ENCODE measurements around the gene COMMD10.
"Not testable (repeated sequence)": the region's sequence is repeated elsewhere in the genome, so short reads cannot be mapped to it uniquely, and the experiment has no call there.

Gene COMMD10

GRCh38 chr5:116084871-116085715 lies at the start of gene COMMD10:
Gene COMMD10, plus strand, starts transcription at chr5:116085025.
- DNase-seq (ENCODE audit: low read depth in 2 of 2, low spot score in 1 of 2): peak; percentile 59 to 76

- DNase-seq (ENCODE audit: low read depth in 2 of 2, low spot score in 1 of 2): no peak
Observed at GRCh38 chr5:116035123-116035522, 49.7 kb upstream of the COMMD10 start.

DNA sequence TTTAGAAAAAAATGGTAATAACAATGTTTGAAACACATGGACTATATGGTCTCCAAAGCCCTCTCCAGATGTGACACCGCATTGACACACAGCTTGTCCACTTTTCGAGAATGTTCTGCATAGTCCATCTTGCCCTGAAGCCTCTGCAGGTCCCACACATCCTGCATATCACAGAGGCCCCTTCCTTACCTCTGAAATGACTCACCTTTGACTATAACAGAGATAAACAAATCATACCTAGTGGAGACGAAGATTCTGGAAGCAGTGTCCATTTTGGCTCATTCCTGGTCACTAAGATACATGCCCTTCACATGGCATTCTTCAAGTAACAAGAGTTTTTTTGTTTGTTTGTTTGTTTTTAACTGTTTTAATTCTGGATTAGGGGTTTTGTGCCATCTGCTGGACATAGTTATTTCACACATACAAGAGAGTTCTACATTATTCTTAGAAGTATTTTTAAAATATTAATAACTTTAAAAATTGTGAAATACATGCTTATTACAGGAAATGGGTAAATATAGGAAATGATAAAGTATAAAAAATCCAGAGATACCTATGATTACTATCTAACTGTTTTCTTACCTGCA lies 47.5 kb upstream of the COMMD10 start:
- no peak for DNase-seq (ENCODE audit: low read depth in 2 of 2, low spot score in 1 of 2)

GRCh38 chr5:116038817-116039216 lies 46.0 kb upstream of the COMMD10 start:
- DNase-seq (ENCODE audit: low read depth in 2 of 2, low spot score in 1 of 2): no peak

DNA sequence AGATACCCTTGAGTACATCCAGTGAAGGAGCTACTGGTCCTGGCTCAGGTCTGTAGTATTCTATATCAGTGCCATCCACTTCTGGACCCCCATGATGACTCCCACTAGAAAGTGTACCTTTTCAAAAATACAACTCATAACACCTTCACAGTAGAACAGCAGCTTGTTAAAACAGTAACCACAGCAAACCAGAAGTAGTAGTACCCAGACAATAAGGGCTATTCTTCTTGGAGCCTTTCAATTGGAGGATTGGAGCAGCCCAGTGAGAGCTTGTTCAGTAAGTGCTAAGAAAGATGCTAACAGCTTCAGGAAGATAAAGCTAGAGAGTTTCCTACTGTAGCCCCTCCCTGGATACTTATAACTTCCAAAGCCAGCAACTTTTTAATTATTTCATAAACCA lies 42.5 kb upstream of the COMMD10 start:
- DNase-seq (ENCODE audit: low read depth in 2 of 2, low spot score in 1 of 2): no peak

GRCh38 chr5:116044073-116044472 lies 40.8 kb upstream of the COMMD10 start:
- DNase-seq (ENCODE audit: low read depth in 2 of 2, low spot score in 1 of 2): no peak

GRCh38 chr5:116045821-116046220 lies 39.0 kb upstream of the COMMD10 start:
- DNase-seq (ENCODE audit: low read depth in 2 of 2, low spot score in 1 of 2): no peak

GRCh38 chr5:116046261-116046660 lies 38.6 kb upstream of the COMMD10 start:
- DNase-seq (ENCODE audit: low read depth in 2 of 2, low spot score in 1 of 2): no peak

DNA sequence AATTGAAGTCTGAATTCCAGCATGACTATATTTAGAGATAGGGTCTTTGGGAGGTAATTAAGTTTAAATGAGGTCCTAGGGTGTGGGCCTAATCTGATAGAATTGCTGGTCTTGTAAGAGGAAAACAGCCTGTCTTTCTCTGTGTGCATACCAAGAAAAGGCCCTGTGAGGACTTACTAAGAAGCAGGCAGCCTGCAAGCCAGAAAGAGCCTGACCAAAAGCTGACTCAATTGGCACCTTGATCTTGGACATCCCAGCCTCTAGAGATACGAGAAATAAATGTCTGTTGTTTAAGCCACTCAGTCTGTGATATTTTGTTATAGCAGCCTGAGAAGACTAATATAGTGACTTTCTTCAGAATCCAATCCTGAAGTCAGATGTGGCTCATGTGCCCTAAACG lies 38.0 kb upstream of the COMMD10 start:
- DNase-seq (ENCODE audit: low read depth in 2 of 2, low spot score in 1 of 2): no peak

- no peak for DNase-seq (ENCODE audit: low read depth in 2 of 2, low spot score in 1 of 2)
Observed at GRCh38 chr5:116058346-116058936, 26.4 kb upstream of the COMMD10 start.

GRCh38 chr5:116062352-116062751 lies 22.5 kb upstream of the COMMD10 start:
- no peak for DNase-seq (ENCODE audit: low read depth in 2 of 2, low spot score in 1 of 2)

DNA sequence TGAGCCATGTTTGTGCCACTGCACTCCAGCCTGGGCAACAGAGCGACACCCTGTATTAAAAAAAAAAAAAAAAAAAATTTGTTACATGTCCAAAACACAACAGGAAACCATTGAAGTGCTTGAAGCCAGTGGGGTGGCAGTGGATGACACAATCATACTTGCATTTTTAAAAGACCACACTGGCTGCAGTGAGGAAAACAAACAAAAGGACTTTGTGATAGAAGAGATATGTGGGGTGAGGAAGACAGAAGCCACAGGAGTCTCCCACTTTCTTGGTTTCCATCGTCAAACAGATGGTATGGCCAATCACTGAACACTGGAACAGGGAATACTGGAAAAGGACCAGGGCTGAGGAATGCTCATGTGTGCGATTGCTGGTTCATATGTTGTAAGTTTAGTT lies 20.9 kb upstream of the COMMD10 start:
- DNase-seq (ENCODE audit: low read depth in 2 of 2, low spot score in 1 of 2): no peak

DNA sequence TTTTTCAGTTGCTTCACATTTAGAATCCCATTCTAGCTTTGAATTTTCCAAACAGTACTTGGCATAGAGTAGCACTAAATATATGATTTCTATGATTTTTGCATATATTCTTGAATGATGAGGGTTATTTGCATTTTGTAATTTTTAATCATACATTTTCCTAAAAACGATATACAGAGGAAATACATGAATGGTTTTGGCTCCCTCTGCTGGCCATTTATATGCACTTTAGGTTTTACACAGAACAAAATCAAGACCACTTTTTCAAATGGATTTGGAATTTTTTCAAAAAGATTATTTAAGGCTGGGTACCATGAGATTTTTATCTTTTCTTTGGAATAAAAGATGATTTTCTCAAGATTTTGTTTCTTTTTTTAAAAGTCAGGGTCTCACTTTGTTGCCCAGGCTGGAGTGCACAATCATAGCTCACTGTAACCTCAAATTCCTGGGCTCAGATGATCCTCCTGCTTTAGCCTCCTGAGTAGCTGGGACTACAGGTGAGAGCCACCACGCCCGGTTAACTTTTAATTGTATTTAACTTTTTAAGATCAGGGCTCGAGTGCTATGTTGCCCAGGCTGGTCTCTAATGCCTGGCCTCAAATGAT lies 16.7 kb upstream of the COMMD10 start:
- DNase-seq (ENCODE audit: low read depth in 2 of 2, low spot score in 1 of 2): no peak

- no peak for DNase-seq (ENCODE audit: low read depth in 2 of 2, low spot score in 1 of 2)
Observed at GRCh38 chr5:116071211-116071610, 13.6 kb upstream of the COMMD10 start.

GRCh38 chr5:116075191-116075831 lies 9.5 kb upstream of the COMMD10 start:
- no peak for DNase-seq (ENCODE audit: low read depth in 2 of 2, low spot score in 1 of 2)

DNA sequence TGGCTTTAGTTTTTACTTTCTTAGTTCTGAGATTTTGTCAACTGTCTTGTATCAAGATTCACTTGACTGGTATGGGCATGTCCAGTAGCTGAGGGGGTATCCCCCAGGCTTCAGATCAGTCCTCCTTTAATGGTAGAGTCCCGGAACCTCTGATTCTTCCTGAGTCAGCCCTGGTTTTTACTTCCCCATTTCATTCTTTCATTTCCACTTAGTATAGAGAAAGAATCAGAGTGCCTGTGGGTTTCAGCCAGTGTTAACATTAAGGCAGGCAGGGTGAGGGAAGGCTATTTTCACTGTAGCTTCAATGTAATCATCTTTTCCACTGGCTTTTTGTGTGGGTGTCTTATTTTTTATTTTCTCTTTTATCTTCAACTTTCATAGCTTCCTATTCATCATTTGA lies 8.3 kb upstream of the COMMD10 start:
- no peak for DNase-seq (ENCODE audit: low read depth in 2 of 2, low spot score in 1 of 2)

DNA sequence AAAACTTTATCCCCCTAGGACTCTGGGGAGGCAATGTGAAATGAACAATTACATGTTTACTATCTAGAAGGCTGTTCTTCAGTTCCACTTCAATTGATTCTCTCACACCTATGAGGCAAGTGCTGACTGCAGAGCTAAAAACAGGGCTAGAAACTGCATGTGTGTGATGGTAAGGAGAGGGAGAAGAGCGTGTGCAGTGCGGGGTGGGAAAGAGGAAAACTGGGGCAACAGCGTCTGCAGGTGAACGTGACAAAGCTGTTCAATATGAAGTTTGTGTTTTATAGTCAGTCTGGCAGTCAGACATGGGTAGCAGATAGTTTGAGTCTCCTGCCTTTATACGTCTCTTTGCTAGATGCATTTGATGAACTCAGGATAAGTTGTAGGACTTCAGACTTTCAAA lies 6.6 kb upstream of the COMMD10 start:
- no peak for DNase-seq (ENCODE audit: low read depth in 2 of 2, low spot score in 1 of 2)

- no peak for DNase-seq (ENCODE audit: low read depth in 2 of 2, low spot score in 1 of 2)
Observed at GRCh38 chr5:116084287-116084691, 536 bp upstream of the COMMD10 start.

DNA sequence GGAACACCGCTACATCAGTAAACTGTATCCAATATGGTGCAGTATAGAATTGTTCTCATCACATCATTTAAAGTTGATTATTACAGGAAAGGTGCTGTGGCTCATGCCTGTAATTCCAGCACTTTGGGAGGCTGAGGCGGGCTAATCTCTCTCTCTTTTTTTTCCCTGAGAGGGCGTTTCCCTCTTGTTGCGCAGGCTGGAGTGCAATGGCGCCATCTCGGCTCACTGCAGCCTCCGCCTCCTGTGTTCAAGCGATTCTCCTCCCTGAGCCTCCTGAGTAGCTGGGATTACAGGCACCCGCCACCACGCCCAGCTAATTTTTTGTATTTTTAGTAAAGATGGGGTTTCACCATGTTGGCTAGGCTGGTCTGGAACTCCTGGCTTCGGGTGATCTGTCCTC lies 1.5 kb downstream of the COMMD10 start:
- not testable (repeated sequence) for DNase-seq (ENCODE audit: low read depth in 2 of 2, low spot score in 1 of 2)

DNA sequence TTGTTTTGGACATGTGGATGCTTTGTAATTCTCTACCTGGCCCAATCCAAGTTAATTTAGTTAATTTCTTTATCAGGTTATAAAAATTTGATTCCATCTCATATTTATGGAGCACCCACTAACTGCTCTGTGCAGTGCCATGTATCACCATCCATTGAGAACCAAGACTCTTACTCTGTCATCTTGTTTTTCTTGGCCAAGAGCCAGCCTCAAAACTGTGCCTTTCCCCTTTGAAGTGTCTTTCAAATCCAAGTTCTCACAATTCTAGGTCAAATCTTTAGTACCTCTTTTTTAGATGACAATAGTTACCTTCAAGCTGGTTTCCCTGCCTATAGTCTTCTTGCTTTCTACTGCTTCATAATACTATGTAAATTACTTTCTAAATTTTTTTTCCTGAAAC lies 3.2 kb downstream of the COMMD10 start:
- no peak for DNase-seq (ENCODE audit: low read depth in 2 of 2, low spot score in 1 of 2)

GRCh38 chr5:116090302-116090701 lies 5.5 kb downstream of the COMMD10 start:
- no peak for DNase-seq (ENCODE audit: low read depth in 2 of 2, low spot score in 1 of 2)

DNA sequence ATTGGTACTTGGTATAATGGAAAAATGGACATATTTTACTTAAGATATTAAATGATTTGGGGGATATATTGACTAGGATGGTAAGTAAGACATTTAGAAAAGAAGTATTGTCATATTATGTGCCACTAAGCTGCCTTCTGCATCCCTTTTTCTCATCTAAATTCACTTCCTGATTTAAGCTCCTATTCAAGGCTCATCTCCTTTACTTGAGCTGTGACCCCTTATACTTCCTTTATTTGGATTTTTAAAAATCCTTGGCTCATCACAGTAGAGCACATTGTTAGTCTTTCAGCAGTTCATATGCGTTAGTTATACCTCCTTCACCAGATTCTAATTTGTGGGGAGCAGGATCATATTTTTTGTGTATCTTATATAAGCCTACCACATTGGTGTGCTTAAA lies 6.6 kb downstream of the COMMD10 start:
- no peak for DNase-seq (ENCODE audit: low read depth in 2 of 2, low spot score in 1 of 2)

Data from stimulated activated CD8-positive, alpha-beta memory T cell treated with anti-CD3 and anti-CD28 coated beads, Interleukin-4, amount 100 ng/mL, for 4 hours (primary cell).